Jurkat, Clone E6-1 (cell line): Measurements from ENCODE around the gene ARL10.

Experiments used
- DNase-seq: peaks from one replicate; pipeline ENCODE4 v3.0.0-alpha.2; 2011; ENCODE audit warnings: low read depth, low spot score
- H3K4me3 ChIP-seq: 2 replicates; pipeline ENCODE4 v1.5.1; 2011; ENCODE audit warnings: mild to moderate bottlenecking, low read length, control low read depth, moderate library complexity

The ARL10 gene

DNA sequence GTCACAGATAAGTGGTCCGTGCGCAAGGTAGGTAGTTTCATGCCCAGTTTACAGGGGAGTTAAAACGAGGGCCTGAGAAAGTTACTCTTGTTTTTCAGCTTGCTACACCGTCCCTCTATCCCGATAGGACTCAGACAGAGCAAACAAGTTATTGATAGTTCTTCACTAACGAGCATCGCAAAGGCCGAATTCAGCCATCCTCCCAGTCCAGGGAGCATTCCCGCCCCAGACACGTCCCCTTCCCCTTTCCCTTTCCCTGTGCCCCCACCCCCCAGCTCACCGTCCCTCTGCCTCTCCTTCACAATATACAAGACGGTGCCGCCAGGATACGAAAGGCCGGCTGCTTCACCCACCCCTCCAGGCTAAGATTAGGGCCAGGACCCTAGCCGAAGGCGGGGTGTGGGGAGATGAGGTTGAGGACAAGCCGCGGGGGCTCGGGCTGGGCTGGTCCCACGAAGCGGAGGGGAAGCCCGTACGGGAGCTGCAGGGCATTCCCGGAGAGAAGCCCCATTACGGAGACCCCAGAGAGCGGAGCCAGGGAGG lies 4.3 kb upstream of the ARL10 start:
- H3K4me3 ChIP-seq, result peak overlapping the region; percentile 89
- no peak for DNase-seq

DNA sequence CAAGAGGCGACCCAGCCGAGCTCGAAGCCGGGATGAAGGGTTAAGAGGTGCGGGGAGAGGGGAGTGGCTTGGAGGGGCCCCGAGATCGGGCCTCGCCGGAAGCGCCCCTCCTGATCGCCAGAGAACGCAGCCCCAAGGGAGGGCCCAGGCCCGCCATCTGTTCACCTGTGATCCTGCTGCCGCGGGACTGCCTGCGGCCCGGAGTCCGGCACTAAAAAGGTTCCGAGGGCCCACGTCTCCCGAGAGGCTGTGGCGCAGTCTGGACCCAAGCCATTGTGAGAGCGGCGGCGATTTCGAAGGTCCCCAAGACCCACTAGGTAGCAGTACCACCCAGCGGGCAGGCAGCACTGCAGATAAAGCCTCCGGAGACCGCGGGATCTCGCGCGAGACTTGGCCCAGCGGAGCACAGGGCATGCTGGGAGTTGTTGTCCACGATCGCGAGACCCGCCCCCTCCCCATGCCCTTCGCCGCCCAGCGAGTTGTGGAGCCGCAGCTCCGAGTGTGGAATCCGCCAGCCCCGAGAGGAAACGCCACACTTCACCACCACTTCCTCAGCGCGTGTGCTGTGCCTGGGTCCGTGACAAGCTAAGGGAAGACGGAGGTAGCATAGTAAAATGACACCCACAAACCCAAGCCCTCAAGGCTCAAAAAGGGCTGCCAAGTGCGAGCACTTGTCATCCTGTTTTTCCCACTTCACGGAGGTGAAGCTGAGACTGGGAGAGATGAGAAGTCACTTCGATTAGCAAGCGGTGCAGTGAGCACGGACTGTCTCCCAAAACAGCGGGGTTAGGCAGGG lies 3.7 kb upstream of the ARL10 start, which contains the start of gene KIAA1191:
Gene KIAA1191, minus strand, starts transcription at position 328 of the 796 bp plus-strand sequence. CDS start 2,256 bp downstream, outside the sequence.
- peak; percentile 91 for DNase-seq
- H3K4me3 ChIP-seq, result peak within 1 kb of the TSS; percentile 89

DNA sequence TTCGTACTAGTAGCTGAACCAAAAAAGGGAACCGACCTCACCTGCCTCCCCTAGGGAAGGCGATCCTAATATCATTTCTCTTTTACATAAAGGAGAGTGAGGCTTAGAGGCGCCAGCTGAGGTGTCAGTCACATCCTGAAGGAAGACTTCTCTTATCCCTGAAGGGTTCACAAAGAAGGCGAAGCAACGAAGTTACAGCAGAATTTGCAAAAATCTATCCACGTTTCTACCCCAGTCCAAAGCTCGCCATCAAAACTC lies 3.1 kb upstream of the ARL10 start:
- no peak for DNase-seq
- peak overlapping the region; percentile 89 for H3K4me3 ChIP-seq

- H3K4me3 ChIP-seq, result peak overlapping the region; percentile 45
These were observed 429 bp upstream of the ARL10 start for GRCh38 chr5:176364765-176365350.

GRCh38 chr5:176366232-176366894 lies 1.1 kb downstream of the ARL10 start:
- no peak overlapping the region for H3K4me3 ChIP-seq
- no peak for DNase-seq

More at GRCh38 chr5:176364765-176365350, 429 bp upstream of the ARL10 start:
- no peak for DNase-seq

DNA sequence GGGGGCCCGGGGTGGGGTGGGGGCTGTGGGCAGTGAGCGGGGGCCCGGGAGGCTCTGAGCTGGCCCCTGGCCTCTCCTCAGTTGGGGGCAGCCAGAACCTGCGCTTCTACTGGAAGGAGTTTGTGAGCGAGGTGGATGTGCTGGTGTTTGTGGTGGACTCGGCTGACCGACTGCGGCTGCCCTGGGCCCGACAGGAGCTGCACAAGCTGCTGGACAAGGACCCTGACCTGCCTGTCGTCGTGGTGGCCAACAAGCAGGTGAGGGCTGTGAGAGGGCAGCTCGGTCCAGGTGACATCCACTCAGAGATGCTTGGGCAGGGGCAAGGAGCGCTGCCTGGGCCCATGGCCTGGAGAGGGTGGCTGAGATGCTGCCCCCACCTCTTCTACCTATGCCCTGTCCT lies 3.4 kb downstream of the ARL10 start:
- H3K4me3 ChIP-seq, result no peak overlapping the region
- no peak for DNase-seq

GRCh38 chr5:176369934-176370711 lies 4.8 kb downstream of the ARL10 start:
- H3K4me3 ChIP-seq, result no peak overlapping the region
- DNase-seq, result no peak

DNA sequence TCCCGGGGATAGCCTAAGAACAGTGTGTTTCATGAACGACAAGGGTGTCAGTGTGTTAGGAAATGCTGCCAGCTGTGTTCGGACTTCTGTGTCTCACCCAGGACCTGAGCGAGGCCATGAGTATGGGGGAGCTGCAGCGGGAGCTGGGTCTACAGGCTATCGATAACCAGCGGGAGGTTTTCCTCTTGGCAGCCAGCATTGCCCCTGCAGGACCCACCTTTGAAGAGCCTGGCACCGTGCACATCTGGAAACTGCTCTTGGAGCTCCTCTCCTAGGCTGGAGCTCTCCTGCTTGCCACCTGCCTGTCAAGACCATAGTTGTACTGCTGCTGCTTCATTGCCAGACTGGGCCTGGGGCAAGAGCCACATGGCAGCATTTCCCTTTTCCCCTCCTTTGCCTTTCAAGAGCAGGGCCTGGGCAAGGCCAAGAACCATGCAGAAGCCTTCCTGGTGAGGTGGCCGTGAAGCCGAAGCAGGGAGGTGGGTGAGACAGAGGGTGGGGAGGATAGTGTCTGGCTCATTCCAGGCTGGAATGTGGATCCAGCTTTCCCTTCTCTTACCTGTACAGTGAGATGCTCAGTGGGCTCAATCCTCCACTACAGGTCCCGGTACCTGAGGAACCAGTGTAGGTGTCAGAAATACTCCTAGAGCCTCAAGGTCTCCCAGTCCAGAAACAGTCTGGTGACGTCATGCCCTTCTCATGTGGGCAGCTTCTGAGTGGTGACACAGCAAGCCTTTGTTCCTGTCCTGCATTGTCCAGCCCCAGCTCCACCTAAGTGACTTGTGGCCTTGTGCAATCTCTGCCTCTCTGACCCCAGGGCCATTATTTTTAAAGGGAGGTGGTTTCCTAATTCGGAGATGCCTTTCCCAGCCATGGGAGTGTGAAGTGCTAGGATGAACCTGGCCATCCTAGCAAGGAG lies 6.6 kb downstream of the ARL10 start:
- no peak for DNase-seq
- no peak overlapping the region for H3K4me3 ChIP-seq

DNA sequence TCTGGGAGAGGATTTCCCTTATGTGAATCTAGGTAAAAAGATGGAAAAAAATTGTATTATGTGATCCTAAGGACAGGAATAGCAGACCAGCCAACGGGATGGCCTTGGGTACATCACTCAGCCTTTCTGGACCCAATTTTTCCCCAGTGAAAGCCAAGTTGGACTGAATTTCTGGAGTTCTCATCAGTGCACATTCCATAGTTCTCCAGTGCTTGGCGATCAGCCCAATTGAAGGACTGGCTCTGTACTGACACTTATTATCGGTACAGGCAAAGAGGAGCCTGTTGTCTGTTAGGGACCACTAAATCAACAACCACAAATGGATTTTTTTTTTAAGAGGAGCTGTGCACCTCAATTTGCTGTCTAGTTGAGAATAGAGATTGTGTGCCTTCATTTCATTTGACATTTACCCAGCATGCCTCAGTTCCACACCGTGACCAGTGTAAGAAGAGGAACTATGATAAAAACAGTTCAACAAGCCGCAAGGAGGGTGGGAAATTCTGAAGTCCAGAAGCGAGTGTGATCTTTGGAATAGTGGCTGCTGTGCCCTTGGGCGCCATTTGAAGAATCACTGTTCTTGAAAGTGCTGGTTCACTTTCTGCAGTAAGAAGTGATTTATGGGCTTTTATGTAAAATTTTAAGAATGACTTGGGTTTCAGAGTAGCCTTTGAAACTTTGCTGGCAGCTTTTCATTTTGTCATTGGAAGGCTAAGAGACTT lies 8.0 kb downstream of the ARL10 start:
- H3K4me3 ChIP-seq, result no peak overlapping the region
- no peak for DNase-seq

GRCh38 chr5:176379881-176380280 lies 14.6 kb downstream of the ARL10 start:
- no peak overlapping the region for H3K4me3 ChIP-seq
- DNase-seq, result no peak

- DNase-seq, result no peak
- no peak overlapping the region for H3K4me3 ChIP-seq
These were observed 16.1 kb downstream of the ARL10 start for GRCh38 chr5:176381423-176381822.

DNA sequence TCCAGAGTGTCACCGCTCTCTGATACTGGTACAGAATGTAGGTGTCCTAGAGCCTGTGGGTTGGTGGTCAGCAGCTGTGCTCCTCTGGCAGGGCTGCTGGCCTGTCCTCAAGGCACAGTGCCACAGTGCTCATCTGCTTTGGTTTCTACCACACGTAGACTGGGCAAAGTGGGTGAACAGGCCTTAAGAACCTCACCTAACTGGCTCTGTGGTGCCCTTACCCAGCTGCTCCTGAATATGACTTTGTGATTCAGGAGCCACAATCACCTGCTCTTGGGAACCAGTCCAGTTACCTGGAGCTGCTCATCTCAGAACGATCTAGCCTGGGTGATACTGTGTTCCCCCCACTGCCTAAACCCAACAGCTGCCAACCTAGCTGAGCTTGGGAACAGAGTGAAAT lies 16.7 kb downstream of the ARL10 start:
- H3K4me3 ChIP-seq, result no peak overlapping the region
- DNase-seq, result no peak

GRCh38 chr5:176382721-176383120 lies 17.4 kb downstream of the ARL10 start:
- DNase-seq, result no peak
- H3K4me3 ChIP-seq, result no peak overlapping the region

GRCh38 chr5:176383248-176383905 lies 18.1 kb downstream of the ARL10 start:
- no peak overlapping the region for H3K4me3 ChIP-seq
- DNase-seq, result no peak

DNA sequence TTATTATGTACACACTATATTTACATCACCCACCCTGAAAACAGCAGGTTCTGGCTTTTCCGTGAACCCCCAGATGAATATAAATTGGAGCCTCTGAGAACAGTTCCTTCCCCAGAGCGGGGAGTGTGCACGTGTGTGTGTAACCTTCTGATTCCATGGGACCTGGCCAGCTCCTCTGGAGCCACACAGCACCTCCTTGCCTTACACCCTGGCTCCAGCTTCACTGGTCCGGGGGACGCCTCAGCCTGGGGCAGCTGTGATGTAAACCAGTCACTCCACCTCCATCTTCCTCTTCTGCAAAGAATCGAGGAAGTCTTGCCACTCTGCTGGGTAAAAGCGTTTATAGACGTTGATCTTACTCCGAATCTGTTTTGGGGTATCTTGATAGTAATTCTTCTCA lies 18.7 kb downstream of the ARL10 start:
- H3K4me3 ChIP-seq, result no peak overlapping the region
- DNase-seq, result no peak

DNA sequence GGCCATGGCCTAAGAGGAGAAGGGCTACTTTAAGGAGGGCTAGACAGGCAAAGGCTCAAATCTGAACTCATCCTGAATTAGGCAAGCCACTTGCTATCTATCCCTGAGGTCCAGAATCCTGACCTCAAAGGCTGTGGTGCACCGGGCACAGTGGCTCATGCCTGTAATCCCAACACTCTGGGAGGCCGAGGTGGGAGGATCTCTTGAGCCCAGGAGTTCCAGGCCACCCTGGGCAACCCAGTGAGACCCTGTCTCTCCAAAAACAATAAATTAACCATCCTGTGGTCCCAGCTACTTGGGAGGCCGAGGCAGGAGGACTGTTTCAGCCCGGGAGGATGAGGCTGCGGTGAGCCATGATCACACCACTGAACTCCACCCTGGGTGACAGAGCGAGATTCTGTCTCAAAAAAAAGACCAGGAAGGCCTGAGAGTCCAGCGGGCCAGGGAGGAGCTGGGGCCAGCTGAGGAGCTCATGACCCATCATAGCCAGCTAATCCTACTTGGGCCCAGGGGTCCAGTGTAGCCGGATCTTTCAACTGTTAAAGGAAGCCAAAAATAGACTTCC lies 19.2 kb downstream of the ARL10 start:
- no peak overlapping the region for H3K4me3 ChIP-seq
- DNase-seq, result no peak

- no peak for DNase-seq
- no peak overlapping the region for H3K4me3 ChIP-seq
These were observed 19.7 kb downstream of the ARL10 start for GRCh38 chr5:176384991-176385390.
